Measurements from ENCODE around the gene PPM1L. TPM values are rescaled to one million over a fixed set of nuclear protein-coding genes. Genes with fewer than 3 reads are reported as not detected.

The PPM1L gene
- total RNA-seq, 1 donor from 2014 or later = 0.99 TPM

GRCh38 chr3:160763073-160763472, 7.0 kb downstream of the PPM1L start:
- DNase-seq (ENCODE audit: low read depth in 2 of 2) = no peak

GRCh38 chr3:160765211-160765610, 9.2 kb downstream of the PPM1L start:
- DNase-seq (ENCODE audit: low read depth in 2 of 2) = no peak

- no peak for DNase-seq (ENCODE audit: low read depth in 2 of 2)
Observed at GRCh38 chr3:160768031-160768430, 12.0 kb downstream of the PPM1L start.

GRCh38 chr3:160768918-160769317, 12.9 kb downstream of the PPM1L start:
- no peak for DNase-seq (ENCODE audit: low read depth in 2 of 2)

- DNase-seq (ENCODE audit: low read depth in 2 of 2) = no peak
Observed at GRCh38 chr3:160771811-160772459, 15.9 kb downstream of the PPM1L start.

GRCh38 chr3:160773722-160774121, 17.7 kb downstream of the PPM1L start:
- no peak for DNase-seq (ENCODE audit: low read depth in 2 of 2)

- no peak for DNase-seq (ENCODE audit: low read depth in 2 of 2)
Observed at GRCh38 chr3:160774172-160774571, 18.1 kb downstream of the PPM1L start.

DNA sequence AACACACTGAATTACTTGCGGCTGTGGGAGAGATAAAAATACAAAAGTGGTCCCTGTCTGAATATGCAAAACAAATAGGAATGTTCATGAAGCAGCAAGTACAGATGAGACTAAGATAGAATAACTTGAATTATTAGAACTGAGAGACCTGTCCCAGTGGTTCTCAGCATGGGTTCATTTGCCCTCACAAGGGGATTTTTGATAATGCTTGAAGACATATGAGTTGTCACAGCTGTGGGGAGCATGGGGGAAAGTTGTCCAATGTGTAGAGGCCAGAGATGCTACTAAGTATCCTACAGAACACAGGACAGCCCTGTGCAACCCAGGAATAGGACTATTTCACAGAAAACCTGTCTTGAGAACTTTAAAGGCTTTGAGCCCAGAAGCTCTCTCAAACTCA, 22.4 kb downstream of the PPM1L start:
- DNase-seq (ENCODE audit: low read depth in 2 of 2) = no peak

GRCh38 chr3:160779040-160779439, 23.0 kb downstream of the PPM1L start:
- no peak for DNase-seq (ENCODE audit: low read depth in 2 of 2)

DNA sequence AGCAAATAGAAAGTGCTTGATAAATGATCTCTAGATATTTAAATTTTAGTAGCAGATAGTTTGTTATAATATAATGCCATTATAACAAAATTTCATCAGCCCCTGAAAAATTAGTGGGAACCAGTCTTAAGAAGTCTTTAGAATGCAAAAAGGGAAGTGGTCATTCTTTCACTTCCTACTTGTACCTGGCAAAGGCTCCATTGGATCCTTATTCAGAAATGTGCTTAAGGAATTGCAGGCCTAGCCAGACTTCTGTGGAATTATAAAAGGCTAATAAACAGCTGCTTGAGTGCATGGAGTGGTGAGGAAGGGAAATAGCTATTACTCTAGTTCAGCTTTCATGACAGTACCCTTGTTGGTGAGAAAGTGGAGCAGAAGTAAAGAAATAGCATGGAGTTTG, 24.2 kb downstream of the PPM1L start:
- DNase-seq (ENCODE audit: low read depth in 2 of 2) = no peak

DNA sequence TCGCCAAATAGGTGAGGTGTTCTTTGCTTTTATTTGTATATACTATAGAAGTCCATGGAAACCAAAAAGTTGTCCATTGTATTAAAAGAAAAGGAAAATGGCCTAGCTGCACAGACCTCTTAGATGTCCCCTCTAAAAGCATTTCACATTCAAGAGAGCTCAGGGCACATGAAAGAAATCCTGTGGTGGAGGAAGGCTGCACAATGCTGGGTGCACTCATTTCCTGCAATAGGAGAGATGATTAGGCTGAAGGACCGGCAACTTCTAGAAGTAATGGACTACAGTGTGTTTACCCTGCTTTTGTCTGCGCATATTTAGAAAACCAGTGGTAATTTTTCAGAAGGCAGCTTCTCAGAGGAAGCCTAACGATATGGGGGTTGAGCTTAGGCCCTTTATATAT, 25.4 kb downstream of the PPM1L start:
- DNase-seq (ENCODE audit: low read depth in 2 of 2) = no peak

- DNase-seq (ENCODE audit: low read depth in 2 of 2) = no peak
Observed at GRCh38 chr3:160781863-160782262, 25.8 kb downstream of the PPM1L start.

DNA sequence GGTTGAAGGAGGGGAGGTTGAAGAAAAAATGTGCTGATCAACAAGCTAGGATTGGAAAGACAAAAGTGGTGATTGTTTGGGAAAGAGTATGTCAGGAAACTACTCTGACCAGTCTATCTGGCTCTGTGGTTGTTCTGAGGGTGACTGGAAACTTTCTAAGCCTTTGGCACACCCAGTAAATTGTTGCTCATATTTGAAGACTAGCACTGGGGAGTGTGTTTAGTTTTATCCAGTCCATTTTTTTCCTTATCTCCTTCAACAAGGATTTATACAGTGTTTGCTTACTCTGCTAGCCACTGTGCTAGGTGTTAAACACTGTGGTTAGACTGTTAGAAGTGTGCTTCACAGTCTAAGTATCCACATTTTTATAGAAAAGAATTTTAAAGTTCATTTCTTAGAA, 28.8 kb downstream of the PPM1L start:
- no peak for DNase-seq (ENCODE audit: low read depth in 2 of 2)

GRCh38 chr3:160790726-160791125, 34.7 kb downstream of the PPM1L start:
- no peak for DNase-seq (ENCODE audit: low read depth in 2 of 2)

DNA sequence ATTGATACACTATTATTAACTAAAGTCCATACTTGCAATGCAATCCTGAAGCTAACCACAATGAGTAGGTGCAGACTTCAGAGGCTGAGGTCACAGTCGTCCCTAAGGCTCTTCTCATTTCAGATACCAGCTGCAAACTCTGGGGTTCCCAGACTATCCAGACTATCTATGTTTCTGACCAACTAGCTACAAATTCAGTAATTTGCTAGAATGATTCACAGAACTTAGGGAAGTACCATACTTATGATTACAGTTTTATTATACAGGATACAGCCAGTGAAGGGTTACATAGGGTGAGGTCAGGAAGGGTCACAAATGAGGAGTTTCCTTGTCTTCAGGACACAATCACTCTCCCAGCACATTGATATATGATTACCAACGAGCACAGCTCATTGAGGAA, 36.5 kb downstream of the PPM1L start:
- DNase-seq (ENCODE audit: low read depth in 2 of 2) = no peak

DNA sequence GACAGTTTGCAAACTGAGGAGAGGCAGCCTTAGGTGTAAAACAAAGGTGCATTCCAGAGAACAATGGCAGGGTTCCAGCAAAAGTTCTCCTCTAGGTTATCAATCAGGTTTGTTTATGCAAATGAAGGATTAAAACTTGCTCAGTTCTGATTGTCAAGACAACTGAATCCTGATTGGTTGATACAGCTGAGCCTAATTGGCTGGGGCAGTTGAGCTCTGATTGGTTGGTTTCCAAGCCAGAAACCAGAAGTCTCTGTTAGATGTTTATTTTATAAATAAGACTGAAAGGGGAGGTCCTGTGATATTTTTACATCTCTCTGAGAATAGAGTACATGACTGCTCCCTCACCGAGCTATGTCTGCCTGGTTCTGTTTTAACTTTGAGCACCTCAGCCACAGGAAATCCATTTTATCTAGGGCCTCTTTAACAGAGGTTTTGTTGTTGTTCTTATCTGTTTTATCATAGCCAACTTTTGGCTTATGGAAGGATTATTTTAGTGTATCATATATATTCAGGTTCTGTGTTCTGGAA, 37.8 kb downstream of the PPM1L start:
- DNase-seq (ENCODE audit: low read depth in 2 of 2) = no peak

DNA sequence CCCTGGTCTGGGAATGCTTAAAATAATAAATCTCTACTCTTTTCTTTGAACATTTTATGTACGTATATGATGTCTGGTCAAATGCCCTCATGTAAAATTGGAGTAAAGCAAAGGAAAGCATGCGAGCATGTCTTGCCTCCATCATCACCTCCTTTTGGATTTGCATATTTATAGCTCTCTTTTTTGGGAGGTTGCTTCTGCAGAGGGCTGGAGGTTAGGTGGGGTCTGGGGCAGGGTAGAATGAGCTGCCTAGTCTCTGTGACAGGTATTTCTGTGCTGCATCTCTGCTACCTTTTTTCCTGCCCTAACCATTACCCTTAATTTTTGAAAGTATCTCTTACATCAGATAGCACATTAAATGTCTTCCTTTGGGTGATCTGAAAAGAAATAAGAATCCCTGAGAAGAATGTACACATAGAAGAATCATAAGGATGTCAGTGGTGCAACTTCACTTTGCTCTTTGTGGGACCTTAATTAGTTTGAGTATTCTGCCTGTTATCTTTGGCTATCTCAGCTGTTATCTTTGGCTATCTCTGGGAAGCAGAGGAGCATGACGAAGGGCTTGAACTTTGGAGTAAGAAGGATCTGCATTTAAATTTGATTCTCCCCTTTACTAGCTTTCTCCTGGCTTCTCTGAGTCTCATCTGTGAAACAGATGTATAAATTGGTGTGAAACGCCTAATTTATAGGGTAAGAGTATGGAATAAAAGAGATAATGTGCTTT, 40.2 kb downstream of the PPM1L start:
- no peak for DNase-seq (ENCODE audit: low read depth in 2 of 2)

GRCh38 chr3:160796813-160797164, 40.8 kb downstream of the PPM1L start:
- DNase-seq (ENCODE audit: low read depth in 2 of 2) = no peak

DNA sequence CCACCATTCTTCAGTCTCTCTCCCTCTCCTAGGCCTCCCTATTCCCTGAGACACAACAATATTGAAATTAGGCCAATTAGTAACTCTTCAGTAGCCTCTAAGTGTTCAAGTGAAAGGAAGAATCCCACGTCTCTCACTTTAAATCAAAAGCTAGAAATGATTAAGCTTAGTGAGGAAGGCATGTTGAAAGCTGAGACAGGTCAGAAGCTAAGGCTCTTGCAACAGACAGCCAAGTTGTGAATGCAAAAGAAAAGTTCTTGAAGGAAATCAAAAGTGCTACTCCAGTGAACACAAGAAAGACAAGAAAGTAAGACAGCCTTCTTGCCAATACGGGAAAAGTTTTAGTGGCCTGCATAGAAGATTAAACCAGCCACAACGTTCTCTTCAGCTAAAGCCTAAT, 41.3 kb downstream of the PPM1L start:
- DNase-seq (ENCODE audit: low read depth in 2 of 2) = no peak

GRCh38 chr3:160801386-160802118, 45.5 kb downstream of the PPM1L start:
- no peak for DNase-seq (ENCODE audit: low read depth in 2 of 2)

- DNase-seq (ENCODE audit: low read depth in 2 of 2) = no peak
Observed at GRCh38 chr3:160804762-160805161, 48.7 kb downstream of the PPM1L start.

- no peak for DNase-seq (ENCODE audit: low read depth in 2 of 2)
Observed at GRCh38 chr3:160806094-160806493, 50.1 kb downstream of the PPM1L start.

DNA sequence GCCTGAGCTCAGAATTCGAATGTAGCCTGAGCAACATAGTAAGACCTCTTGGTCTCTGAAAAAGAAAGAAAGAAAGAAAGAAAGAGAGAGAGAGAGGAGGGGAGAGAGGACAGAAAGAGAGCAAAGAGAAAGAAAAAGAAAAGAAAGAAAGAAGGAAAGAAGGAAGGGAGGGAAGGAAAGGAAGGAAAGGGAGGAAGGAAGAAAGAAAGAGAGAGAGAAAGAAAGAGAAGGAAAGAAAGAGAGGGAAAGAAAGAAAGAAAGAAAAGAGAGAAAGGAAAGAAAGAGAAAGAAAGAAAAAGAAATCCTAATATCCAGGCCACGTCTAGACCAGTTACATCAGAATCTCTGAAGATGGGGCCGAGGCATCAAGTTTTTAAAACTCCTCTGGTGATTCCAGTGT, 50.7 kb downstream of the PPM1L start:
- DNase-seq (ENCODE audit: low read depth in 2 of 2) = no peak
